Upper lobe of left lung (tissue), 4 donors: ENCODE data around the gene PPP1R3C.

Source experiments
- CTCF ChIP-seq, 6 experiments: fragments of 450-650 bp in 4 of 6; fragments of 200-600 bp in 2 of 6; sonication (generic) in 2 of 6; IDR thresholded peaks; one replicate each; pipeline ENCODE4 v1.5.1; 2016 to 2019; ENCODE audit warnings: antibody characterized with exemption in 6 of 6
- POLR2A ChIP-seq, 4 donors: fragments of 450-650 bp; IDR thresholded peaks; one replicate each; pipeline ENCODE4 v1.5.1; 2016 to 2017; ENCODE audit warnings: antibody characterized with exemption in 4 of 4, mild to moderate bottlenecking in 2 of 4

DNA sequence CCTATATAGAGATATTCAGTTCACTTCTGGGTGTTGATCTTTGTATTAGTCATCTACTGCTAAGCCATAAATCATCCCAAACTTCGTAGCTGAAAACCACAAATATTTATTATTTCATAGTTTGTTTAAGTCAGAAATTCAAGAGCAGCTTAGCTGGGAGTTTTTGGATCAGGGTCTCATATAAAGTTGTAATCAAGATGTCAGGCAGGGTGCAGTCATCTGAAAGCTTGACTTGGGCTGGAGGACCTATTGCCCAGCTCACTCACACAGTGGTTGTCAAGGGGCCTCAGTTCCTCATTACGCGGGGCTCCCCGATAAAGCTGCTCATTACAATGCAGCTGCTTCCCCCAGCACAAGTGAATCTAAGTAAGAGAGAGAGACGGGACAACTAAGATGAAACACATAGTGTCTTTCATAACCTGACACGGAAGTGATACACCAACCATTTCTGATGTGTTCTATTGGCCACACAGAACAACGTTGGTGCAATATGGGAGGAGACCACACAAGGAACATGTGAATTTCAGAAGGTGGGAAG is 15.7 kb downstream of the PPP1R3C start:
- TF ChIP-seq POLR2A (IDR thresholded peaks at IDR 0.05) (no peak), CTCF (IDR thresholded peaks at IDR 0.05) (no peak)
